ENCODE data around the gene ESYT1. TPM values are rescaled to one million over a fixed set of nuclear protein-coding genes. Genes with fewer than 3 reads are reported as not detected.

Gene ESYT1
- total and polyA plus RNA-seq, 9 donors = 62.3 to 139 (median 97.3) TPM

DNA sequence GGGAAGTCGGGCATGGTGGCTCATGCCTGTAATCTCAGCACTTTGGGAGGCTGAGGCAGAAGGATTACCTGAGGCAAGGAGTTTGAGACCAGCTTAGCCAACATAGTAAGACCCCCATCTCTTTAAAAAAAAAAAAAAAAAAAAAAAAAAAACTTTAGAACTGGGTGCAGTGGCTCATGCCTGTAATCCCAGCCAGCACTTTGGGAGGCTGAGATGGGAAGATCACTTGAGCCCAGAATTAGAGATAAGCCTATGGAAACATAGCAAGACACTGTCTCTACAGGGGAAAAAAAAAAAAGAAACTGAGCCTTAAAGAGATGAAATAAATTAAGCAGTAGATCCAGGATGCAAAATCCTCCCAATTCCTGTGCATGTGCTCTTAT, 25.4 kb upstream of the ESYT1 start:
- no peak overlapping the region for H3K27ac ChIP-seq
- 81 to 86% (median 85%) methylated on average over 1 of the region's 1 CpG for WGBS, 3 donors

GRCh38 chr12:56103066-56103711, 24.9 kb upstream of the ESYT1 start:
- H3K36me3 ChIP-seq = no peaks in the 10 kb centered on the region
- H3K27ac ChIP-seq = peak overlapping the region in 1 of 2 donors; percentile 76
- H3K9me3 ChIP-seq = no peaks in the 10 kb centered on the region
- WGBS, 3 donors = 51 to 59% (median 54%) methylated on average over 6 of the region's 6 CpGs
- intact Hi-C loops (cut with DNase I) = no loop called here
- peaks cover 4% of the 10 kb centered on the region for H3K4me1 ChIP-seq (ENCODE audit: insufficient read depth)
- H3K4me3 ChIP-seq = peak overlapping the region; percentile 94
- TF ChIP-seq EP300 (IDR thresholded peaks at IDR 0.05) = no peak
- TF ChIP-seq, protein P1, sequence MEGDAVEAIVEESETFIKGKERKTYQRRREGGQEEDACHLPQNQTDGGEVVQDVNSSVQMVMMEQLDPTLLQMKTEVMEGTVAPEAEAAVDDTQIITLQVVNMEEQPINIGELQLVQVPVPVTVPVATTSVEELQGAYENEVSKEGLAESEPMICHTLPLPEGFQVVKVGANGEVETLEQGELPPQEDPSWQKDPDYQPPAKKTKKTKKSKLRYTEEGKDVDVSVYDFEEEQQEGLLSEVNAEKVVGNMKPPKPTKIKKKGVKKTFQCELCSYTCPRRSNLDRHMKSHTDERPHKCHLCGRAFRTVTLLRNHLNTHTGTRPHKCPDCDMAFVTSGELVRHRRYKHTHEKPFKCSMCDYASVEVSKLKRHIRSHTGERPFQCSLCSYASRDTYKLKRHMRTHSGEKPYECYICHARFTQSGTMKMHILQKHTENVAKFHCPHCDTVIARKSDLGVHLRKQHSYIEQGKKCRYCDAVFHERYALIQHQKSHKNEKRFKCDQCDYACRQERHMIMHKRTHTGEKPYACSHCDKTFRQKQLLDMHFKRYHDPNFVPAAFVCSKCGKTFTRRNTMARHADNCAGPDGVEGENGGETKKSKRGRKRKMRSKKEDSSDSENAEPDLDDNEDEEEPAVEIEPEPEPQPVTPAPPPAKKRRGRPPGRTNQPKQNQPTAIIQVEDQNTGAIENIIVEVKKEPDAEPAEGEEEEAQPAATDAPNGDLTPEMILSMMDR (IDR thresholded peaks at IDR 0.05) = no peak
- TF ChIP-seq POLR2A (IDR thresholded peaks at IDR 0.05) = no peak
- DNase-seq = no peak
- H3K27me3 ChIP-seq = no peaks in the 10 kb centered on the region

More for the DNA sequence above, 25.4 kb upstream of the ESYT1 start:
- TF ChIP-seq, protein P1 (IDR thresholded peaks at IDR 0.05) = no peak
- TF ChIP-seq POLR2A (IDR thresholded peaks at IDR 0.05) = no peak
- TF ChIP-seq EP300 (IDR thresholded peaks at IDR 0.05) = no peak
- intact Hi-C loops (cut with DNase I) = no loop called here
- DNase-seq = no peak
- Histone ChIP-seq H3K9me3 (no peaks in the 10 kb centered on the region), H3K27me3 (no peaks in the 10 kb centered on the region), H3K36me3 (no peaks in the 10 kb centered on the region), H3K4me3 (no peak overlapping the region), H3K4me1 (ENCODE audit: insufficient read depth) (peaks cover 4% of the 10 kb centered on the region)

DNA sequence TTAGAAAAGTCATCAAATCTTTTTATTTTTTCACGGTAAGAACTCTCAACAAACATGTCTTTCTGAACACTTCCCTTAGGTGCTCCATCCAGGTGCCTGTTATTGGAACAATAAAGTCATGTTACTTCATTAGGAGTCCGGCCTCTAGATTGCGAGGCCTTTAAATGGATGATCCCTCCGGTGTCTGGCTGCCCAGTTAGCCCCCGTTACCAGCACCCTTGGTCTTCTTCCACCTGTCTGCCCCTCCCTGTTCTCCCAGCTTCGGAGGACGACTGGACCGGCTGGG, 24.3 kb upstream of the ESYT1 start:
- no peak for TF ChIP-seq EP300 (IDR thresholded peaks at IDR 0.05)
- TF ChIP-seq, protein P1 (IDR thresholded peaks at IDR 0.05) = no peak
- TF ChIP-seq POLR2A (IDR thresholded peaks at IDR 0.05) = no peak
- Histone ChIP-seq H3K27me3 (no peaks in the 10 kb centered on the region), H3K27ac (peak overlapping the region in 1 of 2 donors; percentile 76), H3K9me3 (no peaks in the 10 kb centered on the region), H3K4me1 (ENCODE audit: insufficient read depth) (peaks cover 4% of the 10 kb centered on the region), H3K4me3 (peak overlapping the region; percentile 94), H3K36me3 (no peaks in the 10 kb centered on the region)
- WGBS, 3 donors = 1 to 3% (median 2%) methylated on average over 7 to 8 of the region's 8 CpGs
- intact Hi-C loops (cut with DNase I) = no loop called here
- no peak for DNase-seq

GRCh38 chr12:56104109-56104814, 23.8 kb upstream of the ESYT1 start, which contains the start of gene PA2G4:
TSS of gene PA2G4 (plus strand) at chr12:56104559. CDS start at chr12:56104738, 179 bp downstream.
- peak within 1 kb of the TSS; percentile 39 to 76 for H3K27ac ChIP-seq
- H3K36me3 ChIP-seq = no peaks in the 10 kb centered on the region
- TF ChIP-seq POLR2A (IDR thresholded peaks at IDR 0.05) (peak; percentile 82), EP300 (IDR thresholded peaks at IDR 0.05) (peak; percentile 76)
- TF ChIP-seq, protein P1 (IDR thresholded peaks at IDR 0.05) = no peak
- WGBS, 3 donors = 0 to 1% (median 0%) methylated on average over 60 of the region's 60 CpGs
- peak within 1 kb of the TSS; percentile 94 for H3K4me3 ChIP-seq
- H3K27me3 ChIP-seq = no peaks in the 10 kb centered on the region
- H3K9me3 ChIP-seq = no peaks in the 10 kb centered on the region
- intact Hi-C loops (cut with DNase I) = no loop called here
- DNase-seq = peak; percentile 96 to 98 (median 97)
- H3K4me1 ChIP-seq (ENCODE audit: insufficient read depth) = peaks cover 4% of the 10 kb centered on the region

All from ovary (tissue), 9 donors.